NCI-H526 (cell line): ENCODE results near the gene ZDHHC11B.
"Not testable (repeated sequence)": the region's sequence is repeated elsewhere in the genome, so short reads cannot be mapped to it uniquely, and the experiment has no call there.

Source experiments
- DNase-seq, 2 experiments: peaks; one replicate each; lab custom pipeline; 2025; lab: John Stamatoyannopoulos, UW

ZDHHC11B gene

GRCh38 chr5:785181-785705 is 714 bp upstream of the ZDHHC11B start:
- DNase-seq = peak in 1 of 2 experiments; percentile 56

- peak in 1 of 2 experiments; percentile 57 for DNase-seq
Observed at GRCh38 chr5:783881-784427, 575 bp downstream of the ZDHHC11B start.

GRCh38 chr5:783049-783802 is 1.3 kb downstream of the ZDHHC11B start:
- peak in 1 of 2 experiments; percentile 42 for DNase-seq

GRCh38 chr5:782356-782755 is 2.2 kb downstream of the ZDHHC11B start:
- not testable (repeated sequence) for DNase-seq

GRCh38 chr5:780571-780970 is 4.0 kb downstream of the ZDHHC11B start:
- not testable (repeated sequence) for DNase-seq

GRCh38 chr5:778967-779366 is 5.6 kb downstream of the ZDHHC11B start:
- not testable (repeated sequence) for DNase-seq

- DNase-seq = not testable (repeated sequence)
Observed at GRCh38 chr5:778421-778820, 6.1 kb downstream of the ZDHHC11B start.

GRCh38 chr5:777756-778161 is 6.8 kb downstream of the ZDHHC11B start:
- no peak for DNase-seq

GRCh38 chr5:776862-777711 is 7.4 kb downstream of the ZDHHC11B start:
- DNase-seq = no peak

GRCh38 chr5:775961-776861 is 8.3 kb downstream of the ZDHHC11B start:
- DNase-seq = no peak

- DNase-seq = not testable (repeated sequence)
Observed at GRCh38 chr5:775595-775960, 9.0 kb downstream of the ZDHHC11B start.

- not testable (repeated sequence) for DNase-seq
Observed at GRCh38 chr5:774854-775505, 9.5 kb downstream of the ZDHHC11B start.

- DNase-seq = not testable (repeated sequence)
Observed at GRCh38 chr5:774304-774703, 10.2 kb downstream of the ZDHHC11B start.

- no peak for DNase-seq
Observed at GRCh38 chr5:773517-774264, 10.8 kb downstream of the ZDHHC11B start.

- DNase-seq = not testable (repeated sequence)
Observed at GRCh38 chr5:772931-773330, 11.6 kb downstream of the ZDHHC11B start.

- not testable (repeated sequence) for DNase-seq
Observed at GRCh38 chr5:772547-772890, 12.0 kb downstream of the ZDHHC11B start.

- DNase-seq = not testable (repeated sequence)
Observed at GRCh38 chr5:771841-772546, 12.5 kb downstream of the ZDHHC11B start.

GRCh38 chr5:771087-771781 is 13.3 kb downstream of the ZDHHC11B start:
- DNase-seq = not testable (repeated sequence)

- DNase-seq = not testable (repeated sequence)
Observed at GRCh38 chr5:770585-770984, 13.9 kb downstream of the ZDHHC11B start.
